ENCODE measurements around the gene LIMS1. TPM values are rescaled to one million over a fixed set of nuclear protein-coding genes. Genes with fewer than 3 reads are reported as not detected.
A peak's percentile ranks its signal among the peaks of the same experiment; 100 is the strongest.
"Not testable (repeated sequence)": the region's sequence is repeated elsewhere in the genome, so short reads cannot be mapped to it uniquely, and the experiment has no call there.

The LIMS1 gene
- total and polyA plus RNA-seq, 9 donors: 32.6 to 56.4 (median 42.9) TPM

DNA sequence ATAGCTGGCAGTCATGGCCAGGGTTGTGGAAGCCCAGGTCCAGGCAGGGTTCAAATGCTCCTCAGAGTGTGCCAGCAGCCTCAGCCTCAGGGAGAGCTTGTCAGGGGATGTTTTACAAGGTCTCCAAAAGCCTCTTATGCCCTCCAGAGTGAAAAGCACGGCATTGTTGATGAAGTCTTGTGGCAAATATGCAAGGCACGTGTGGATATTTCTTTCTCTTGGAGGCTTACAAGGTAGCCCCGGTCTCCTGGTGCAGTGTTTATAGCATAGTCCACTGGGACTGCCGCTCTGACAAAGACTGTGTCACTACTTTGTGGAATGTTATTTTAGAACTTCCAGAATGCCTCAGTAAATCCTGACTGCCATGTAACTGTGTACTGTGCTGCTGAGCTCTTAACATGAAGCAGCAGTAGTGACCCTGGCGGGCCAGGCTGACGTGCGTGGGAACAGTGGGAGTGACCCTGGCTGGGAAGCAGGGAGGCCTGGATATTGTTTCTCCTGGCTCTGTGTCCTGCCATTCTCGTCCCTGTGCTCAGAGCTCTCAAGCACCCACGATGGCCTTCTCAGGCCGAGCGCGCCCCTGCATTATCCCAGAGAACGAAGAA is 120.4 kb downstream of the LIMS1 start:
- H3K4me3 ChIP-seq (ENCODE audit: low read length); H3K9me3 ChIP-seq (replicated peaks; ENCODE audit: control insufficient read depth, low read depth, low read length); H3K4me1 ChIP-seq (ENCODE audit: control insufficient read depth, insufficient read depth, low read length); H3K27me3 ChIP-seq (ENCODE audit: control insufficient read depth, insufficient read depth, low read length); H3K36me3 ChIP-seq (ENCODE audit: control insufficient read depth, insufficient read depth, low read length): not testable (repeated sequence)
- DNase-seq: peak; percentile 76
- no CpG with 5 or more reads among the region's 13 CpGs for whole genome bisulfite sequencing (ENCODE audit: insufficient coverage)
- peak overlapping the region; percentile 72 for H3K27ac ChIP-seq (ENCODE audit: low read length)

DNA sequence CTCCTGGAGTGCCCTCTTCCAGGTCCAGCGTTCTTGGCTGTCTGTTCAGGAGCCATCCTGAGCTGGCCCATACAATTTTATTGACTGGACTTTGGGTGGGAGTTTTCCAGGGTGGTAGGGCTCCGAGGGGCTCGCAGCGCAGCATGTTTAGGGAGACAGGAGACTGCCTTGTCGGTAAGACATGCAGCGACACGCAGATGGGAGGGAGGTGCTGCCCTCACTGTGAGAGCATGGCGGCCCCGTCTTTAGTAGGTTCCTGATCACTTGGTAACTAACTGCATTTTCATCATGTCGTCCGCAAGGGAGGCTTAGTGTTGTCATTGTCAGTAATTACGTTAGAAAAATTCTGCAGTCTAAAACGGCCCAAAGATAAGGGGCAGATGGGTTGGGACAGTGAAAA is 121.0 kb downstream of the LIMS1 start:
- not testable (repeated sequence) for H3K4me3 ChIP-seq (ENCODE audit: low read length); H3K27me3 ChIP-seq (ENCODE audit: control insufficient read depth, insufficient read depth, low read length); H3K4me1 ChIP-seq (ENCODE audit: control insufficient read depth, insufficient read depth, low read length); H3K36me3 ChIP-seq (ENCODE audit: control insufficient read depth, insufficient read depth, low read length); H3K27ac ChIP-seq (ENCODE audit: low read length); DNase-seq; H3K9me3 ChIP-seq (replicated peaks; ENCODE audit: control insufficient read depth, low read depth, low read length)
- no CpG with 5 or more reads among the region's 13 CpGs for WGBS (ENCODE audit: insufficient coverage)

DNA sequence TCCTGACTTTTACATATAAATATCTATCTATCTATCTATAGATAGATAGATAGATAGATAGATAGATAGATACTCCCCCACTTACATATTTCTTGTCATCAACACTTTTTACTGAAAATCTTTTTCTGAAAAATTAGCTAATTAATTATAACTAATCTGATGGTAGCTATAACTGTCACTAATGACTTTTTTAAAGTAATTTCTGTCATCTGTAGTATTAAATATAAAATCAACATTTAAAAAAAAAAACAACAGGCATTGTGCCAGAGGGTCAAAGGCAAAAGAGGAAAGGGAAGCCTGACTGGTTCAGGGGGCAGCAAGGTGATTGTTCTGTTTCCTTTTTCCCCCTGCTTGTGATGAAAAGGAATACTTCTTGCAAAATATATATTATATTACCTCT is 122.0 kb downstream of the LIMS1 start:
- H3K4me1 ChIP-seq (ENCODE audit: control insufficient read depth, insufficient read depth, low read length); H3K9me3 ChIP-seq (replicated peaks; ENCODE audit: control insufficient read depth, low read depth, low read length); H3K27me3 ChIP-seq (ENCODE audit: control insufficient read depth, insufficient read depth, low read length); H3K27ac ChIP-seq (ENCODE audit: low read length); H3K4me3 ChIP-seq (ENCODE audit: low read length); H3K36me3 ChIP-seq (ENCODE audit: control insufficient read depth, insufficient read depth, low read length); DNase-seq: not testable (repeated sequence)

DNA sequence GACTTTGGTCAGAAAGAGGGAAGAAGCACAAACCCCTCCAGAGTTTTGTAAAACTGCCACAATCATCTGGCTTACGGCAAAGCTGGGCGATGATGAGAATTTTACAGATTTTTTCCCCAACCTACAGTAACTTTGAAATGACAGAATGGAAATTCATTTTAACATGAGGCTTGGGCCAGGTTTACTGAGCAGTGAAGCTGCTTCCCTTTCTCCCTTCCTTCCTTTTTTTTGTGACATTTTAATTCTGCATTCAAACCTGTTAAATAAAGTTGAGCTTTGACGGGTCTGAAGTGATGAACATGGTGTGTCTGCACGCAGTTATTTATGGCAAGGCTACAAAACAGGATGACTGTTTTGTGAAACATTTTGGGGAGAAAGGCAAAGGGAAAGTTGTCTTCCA is 123.2 kb downstream of the LIMS1 start:
- H3K4me1 ChIP-seq (ENCODE audit: control insufficient read depth, insufficient read depth, low read length); H3K9me3 ChIP-seq (replicated peaks; ENCODE audit: control insufficient read depth, low read depth, low read length); H3K27me3 ChIP-seq (ENCODE audit: control insufficient read depth, insufficient read depth, low read length); H3K4me3 ChIP-seq (ENCODE audit: low read length); H3K36me3 ChIP-seq (ENCODE audit: control insufficient read depth, insufficient read depth, low read length): not testable (repeated sequence)
- DNase-seq: peak; percentile 48
- no CpG with 5 or more reads among the region's 4 CpGs for WGBS (ENCODE audit: insufficient coverage)
- H3K27ac ChIP-seq (ENCODE audit: low read length): peak overlapping the region; percentile 9

DNA sequence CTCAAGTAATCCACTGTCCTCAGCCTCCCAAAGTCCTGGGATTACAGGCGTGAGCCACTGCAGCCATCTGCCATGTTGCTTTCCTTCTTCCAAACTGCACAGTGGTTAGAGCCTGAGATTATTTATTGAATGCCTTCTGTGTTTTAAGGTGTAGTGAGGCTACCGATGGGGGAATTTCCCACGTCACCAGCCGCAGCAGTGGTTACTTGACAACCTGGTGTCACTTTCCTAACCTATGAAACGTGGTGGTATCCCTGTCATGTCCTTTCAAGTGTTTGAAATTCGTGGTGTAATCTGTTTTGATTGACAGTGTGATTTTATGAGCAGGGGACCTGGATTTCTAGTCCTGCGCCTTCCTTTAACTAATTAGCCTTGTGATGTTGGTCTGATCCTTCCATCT is 124.3 kb downstream of the LIMS1 start:
- not testable (repeated sequence) for DNase-seq; H3K27me3 ChIP-seq (ENCODE audit: control insufficient read depth, insufficient read depth, low read length); H3K27ac ChIP-seq (ENCODE audit: low read length); H3K36me3 ChIP-seq (ENCODE audit: control insufficient read depth, insufficient read depth, low read length); H3K4me1 ChIP-seq (ENCODE audit: control insufficient read depth, insufficient read depth, low read length); H3K4me3 ChIP-seq (ENCODE audit: low read length); H3K9me3 ChIP-seq (replicated peaks; ENCODE audit: control insufficient read depth, low read depth, low read length)
- no CpG with 5 or more reads among the region's 7 CpGs for WGBS (ENCODE audit: insufficient coverage)

DNA sequence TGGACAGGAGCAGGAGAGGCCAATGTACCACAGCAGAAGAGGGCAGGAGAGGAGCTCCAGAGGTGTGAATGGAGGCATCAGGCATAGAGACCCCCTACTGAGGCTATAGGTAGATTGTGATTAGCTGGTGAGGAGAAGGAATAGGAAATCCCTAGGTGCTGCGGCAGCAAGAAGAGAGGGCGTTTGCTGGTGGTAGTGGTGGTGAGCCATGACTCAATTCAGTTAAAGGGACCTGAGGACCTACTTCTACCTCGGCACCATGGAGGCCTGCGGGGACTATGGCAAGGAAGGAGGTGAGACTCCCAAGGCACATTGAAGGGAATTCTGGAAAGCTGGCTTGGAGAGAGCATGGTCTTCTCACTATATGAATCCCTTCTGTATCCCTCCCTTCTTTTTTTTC is 127.2 kb downstream of the LIMS1 start:
- not testable (repeated sequence) for H3K4me3 ChIP-seq (ENCODE audit: low read length); H3K4me1 ChIP-seq (ENCODE audit: control insufficient read depth, insufficient read depth, low read length); H3K9me3 ChIP-seq (replicated peaks; ENCODE audit: control insufficient read depth, low read depth, low read length); H3K27me3 ChIP-seq (ENCODE audit: control insufficient read depth, insufficient read depth, low read length); DNase-seq; H3K36me3 ChIP-seq (ENCODE audit: control insufficient read depth, insufficient read depth, low read length)
- peak overlapping the region; percentile 76 for H3K27ac ChIP-seq (ENCODE audit: low read length)
- WGBS (ENCODE audit: insufficient coverage): 90% methylated on average over 2 of the region's 4 CpGs

DNA sequence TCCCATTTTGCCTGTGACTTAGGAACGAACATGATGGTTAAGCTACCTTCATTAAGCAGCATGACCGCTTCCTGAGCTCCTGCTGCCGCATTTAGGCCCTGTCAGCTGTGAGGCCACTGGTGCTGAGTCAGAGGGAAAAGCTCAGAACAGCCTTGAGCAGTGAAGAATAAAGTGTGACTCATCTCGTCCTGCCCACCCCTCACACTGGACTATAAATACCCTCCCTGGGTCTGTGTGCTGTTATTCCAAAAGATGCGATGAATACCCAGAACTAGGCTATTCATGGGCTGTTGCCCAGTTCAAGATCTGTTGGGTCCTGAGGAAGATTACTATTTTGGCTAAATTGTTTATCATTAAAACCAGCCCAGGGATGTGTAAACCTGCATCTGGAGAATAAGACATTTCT is 127.9 kb downstream of the LIMS1 start:
- not testable (repeated sequence) for H3K36me3 ChIP-seq (ENCODE audit: control insufficient read depth, insufficient read depth, low read length); H3K4me1 ChIP-seq (ENCODE audit: control insufficient read depth, insufficient read depth, low read length); H3K4me3 ChIP-seq (ENCODE audit: low read length); H3K27me3 ChIP-seq (ENCODE audit: control insufficient read depth, insufficient read depth, low read length); H3K9me3 ChIP-seq (replicated peaks; ENCODE audit: control insufficient read depth, low read depth, low read length)
- no CpG with 5 or more reads among the region's 5 CpGs for WGBS (ENCODE audit: insufficient coverage)
- DNase-seq: peak; percentile 77
- peak overlapping the region; percentile 76 for H3K27ac ChIP-seq (ENCODE audit: low read length)

DNA sequence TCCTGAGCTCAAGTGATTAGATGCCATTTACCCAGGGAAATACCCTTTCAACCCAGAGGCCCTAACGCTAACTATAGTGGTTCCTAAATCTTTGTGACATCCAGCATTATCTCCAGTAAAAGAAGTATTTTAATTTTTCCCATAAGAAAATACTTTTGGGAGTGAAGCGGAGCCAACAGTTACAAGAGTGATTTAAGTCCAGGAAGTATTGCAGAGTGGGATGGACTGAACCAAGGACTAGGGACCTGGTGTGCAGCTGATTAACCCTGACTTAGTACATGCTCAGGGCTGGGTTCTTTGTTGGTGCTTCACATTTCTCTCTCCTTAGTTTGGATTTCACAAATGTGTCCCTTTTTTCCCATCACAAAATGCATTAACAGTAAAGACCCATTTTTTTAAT is 129.1 kb downstream of the LIMS1 start:
- H3K27me3 ChIP-seq (ENCODE audit: control insufficient read depth, insufficient read depth, low read length); H3K27ac ChIP-seq (ENCODE audit: low read length); H3K4me3 ChIP-seq (ENCODE audit: low read length); H3K9me3 ChIP-seq (replicated peaks; ENCODE audit: control insufficient read depth, low read depth, low read length); H3K36me3 ChIP-seq (ENCODE audit: control insufficient read depth, insufficient read depth, low read length); H3K4me1 ChIP-seq (ENCODE audit: control insufficient read depth, insufficient read depth, low read length): not testable (repeated sequence)
- peak; percentile 65 for DNase-seq
- no CpG with 5 or more reads among the region's 2 CpGs for WGBS (ENCODE audit: insufficient coverage)

DNA sequence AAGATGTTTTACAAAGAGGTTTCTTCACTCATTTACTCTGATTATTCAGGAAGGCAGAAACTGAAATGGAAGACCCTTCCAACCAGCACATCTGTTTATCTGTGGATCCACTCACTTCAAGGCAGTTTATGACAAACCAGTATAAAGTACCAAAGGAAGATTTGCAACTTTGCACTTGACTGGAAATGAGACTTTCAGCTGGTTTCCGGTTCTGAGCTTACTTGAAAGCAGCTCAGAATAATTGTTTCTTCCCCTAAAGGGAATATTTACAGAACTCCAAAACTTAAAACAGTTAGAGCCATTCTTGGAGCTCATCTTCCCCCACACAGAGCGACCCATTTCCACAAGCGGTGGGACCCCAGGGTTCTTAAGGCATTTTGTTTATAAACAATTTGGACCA is 129.8 kb downstream of the LIMS1 start:
- H3K36me3 ChIP-seq (ENCODE audit: control insufficient read depth, insufficient read depth, low read length); H3K4me3 ChIP-seq (ENCODE audit: low read length); H3K4me1 ChIP-seq (ENCODE audit: control insufficient read depth, insufficient read depth, low read length); H3K9me3 ChIP-seq (replicated peaks; ENCODE audit: control insufficient read depth, low read depth, low read length); H3K27me3 ChIP-seq (ENCODE audit: control insufficient read depth, insufficient read depth, low read length): not testable (repeated sequence)
- peak overlapping the region; percentile 20 for H3K27ac ChIP-seq (ENCODE audit: low read length)
- DNase-seq: peak; percentile 66
- WGBS (ENCODE audit: insufficient coverage): no CpG with 5 or more reads among the region's 3 CpGs

DNA sequence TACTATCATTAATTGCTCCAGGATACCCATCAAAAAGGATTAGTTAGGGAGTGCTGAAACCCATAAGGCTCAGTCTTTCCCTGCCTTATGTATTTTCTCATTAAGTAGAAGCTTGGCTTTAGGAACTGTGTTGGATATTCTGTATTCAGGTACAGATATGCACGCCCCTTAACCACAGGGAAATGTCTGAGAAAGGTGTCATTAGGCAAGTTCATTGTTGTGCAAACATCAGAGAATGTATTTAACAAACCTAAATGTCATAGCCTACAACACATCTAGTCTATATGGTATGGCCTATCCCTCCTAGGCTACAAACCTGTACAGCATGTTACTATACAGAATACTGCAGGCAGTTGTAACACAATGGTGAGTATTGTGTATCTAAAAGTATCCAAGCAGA is 130.7 kb downstream of the LIMS1 start:
- WGBS (ENCODE audit: insufficient coverage): no CpG with 5 or more reads among the region's 1 CpG
- H3K9me3 ChIP-seq (replicated peaks; ENCODE audit: control insufficient read depth, low read depth, low read length); H3K36me3 ChIP-seq (ENCODE audit: control insufficient read depth, insufficient read depth, low read length); H3K4me3 ChIP-seq (ENCODE audit: low read length); H3K4me1 ChIP-seq (ENCODE audit: control insufficient read depth, insufficient read depth, low read length); DNase-seq; H3K27ac ChIP-seq (ENCODE audit: low read length); H3K27me3 ChIP-seq (ENCODE audit: control insufficient read depth, insufficient read depth, low read length): not testable (repeated sequence)

DNA sequence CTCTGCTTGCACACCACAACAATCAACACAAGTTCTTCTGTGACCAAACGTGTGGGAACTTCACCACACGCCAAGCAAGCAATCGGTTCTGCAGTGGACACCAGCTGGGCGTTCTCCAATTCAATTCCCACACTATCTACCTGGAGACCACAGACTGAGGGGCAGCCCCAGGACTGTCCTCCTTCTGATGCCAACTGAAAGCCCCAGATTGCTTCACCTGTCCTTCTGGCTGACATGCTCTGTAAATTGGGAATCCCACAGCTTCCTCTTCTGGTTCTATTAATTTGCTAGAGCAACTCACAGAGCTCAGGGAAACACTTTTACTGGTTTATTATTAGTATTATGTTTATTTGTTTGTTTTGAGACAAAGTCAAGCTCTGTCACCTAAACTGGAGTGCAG is 131.7 kb downstream of the LIMS1 start:
- not testable (repeated sequence) for H3K9me3 ChIP-seq (replicated peaks; ENCODE audit: control insufficient read depth, low read depth, low read length); H3K36me3 ChIP-seq (ENCODE audit: control insufficient read depth, insufficient read depth, low read length); H3K4me1 ChIP-seq (ENCODE audit: control insufficient read depth, insufficient read depth, low read length); DNase-seq; H3K27me3 ChIP-seq (ENCODE audit: control insufficient read depth, insufficient read depth, low read length); H3K27ac ChIP-seq (ENCODE audit: low read length); H3K4me3 ChIP-seq (ENCODE audit: low read length)
- no CpG with 5 or more reads among the region's 4 CpGs for WGBS (ENCODE audit: insufficient coverage)

All from muscle of leg (tissue), 11 donors.